WERI-Rb-1 (cell line): ENCODE measurements around the gene PPP1R16B.

Experiments
- DNase-seq: peaks from one replicate; pipeline ENCODE4 v3.0.0-alpha.2; 2020
- H3K27ac ChIP-seq: fragments of 250-450 bp; sonication (Bioruptor Pico); 2 replicates; pipeline ENCODE4 v1.5.1; 2020; ENCODE audit warnings: mild to moderate bottlenecking, moderate library complexity
- H3K27me3 ChIP-seq: fragments of 250-450 bp; sonication (Bioruptor Pico); 2 replicates; pipeline ENCODE4 v1.5.1; 2021; ENCODE audit warnings: mild to moderate bottlenecking, low read depth, moderate library complexity; ENCODE audit not compliant: insufficient read depth, severe bottlenecking
- H3K36me3 ChIP-seq: fragments of 250-450 bp; sonication (Bioruptor Pico); 2 replicates; pipeline ENCODE4 v1.5.1; 2020; ENCODE audit warnings: mild to moderate bottlenecking, moderate library complexity
- H3K4me3 ChIP-seq: 2 replicates; pipeline ENCODE4 v1.5.1; 2011; ENCODE audit warnings: low read depth, mild to moderate bottlenecking, control low read depth, low read length
- H3K9me3 ChIP-seq: fragments of 250-450 bp; sonication (Bioruptor Pico); 2 replicates; pipeline ENCODE4 v1.5.1; 2021; ENCODE audit warnings: mild to moderate bottlenecking, moderate library complexity; ENCODE audit not compliant: severe bottlenecking
- TF ChIP-seq, protein P1 (sequence below): IDR thresholded peaks from 2 replicates; pipeline ENCODE4 v1.5.1; 2011; ENCODE audit warnings: low read depth, mild to moderate bottlenecking, control low read depth, inconsistent platforms, low read length

Gene PPP1R16B

DNA sequence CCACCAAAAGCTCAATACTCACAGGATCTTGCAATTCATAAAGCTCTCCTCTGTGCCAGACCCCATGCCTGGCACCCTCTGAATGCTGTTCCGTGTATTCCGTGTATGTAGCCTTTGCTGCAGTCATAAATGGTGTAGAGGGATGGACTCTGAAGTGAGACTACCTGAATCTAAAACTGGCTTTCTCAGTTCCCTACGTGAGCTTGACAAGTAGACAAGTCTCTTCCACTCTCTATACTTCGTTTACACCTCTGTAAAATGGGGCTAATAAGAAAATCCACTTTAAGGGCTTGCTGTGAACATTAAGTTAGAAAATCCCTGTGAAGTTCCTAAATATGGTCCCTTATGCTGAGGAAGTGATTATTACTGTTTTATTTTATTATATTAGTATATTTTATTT is 31.5 kb downstream of the PPP1R16B start:
- Histone ChIP-seq H3K36me3 (no peaks in the 10 kb centered on the region), H3K9me3 (no peaks in the 10 kb centered on the region), H3K27ac (no peak overlapping the region), H3K27me3 (no peaks in the 10 kb centered on the region), H3K4me3 (no peak overlapping the region)
- TF ChIP-seq, protein P1, sequence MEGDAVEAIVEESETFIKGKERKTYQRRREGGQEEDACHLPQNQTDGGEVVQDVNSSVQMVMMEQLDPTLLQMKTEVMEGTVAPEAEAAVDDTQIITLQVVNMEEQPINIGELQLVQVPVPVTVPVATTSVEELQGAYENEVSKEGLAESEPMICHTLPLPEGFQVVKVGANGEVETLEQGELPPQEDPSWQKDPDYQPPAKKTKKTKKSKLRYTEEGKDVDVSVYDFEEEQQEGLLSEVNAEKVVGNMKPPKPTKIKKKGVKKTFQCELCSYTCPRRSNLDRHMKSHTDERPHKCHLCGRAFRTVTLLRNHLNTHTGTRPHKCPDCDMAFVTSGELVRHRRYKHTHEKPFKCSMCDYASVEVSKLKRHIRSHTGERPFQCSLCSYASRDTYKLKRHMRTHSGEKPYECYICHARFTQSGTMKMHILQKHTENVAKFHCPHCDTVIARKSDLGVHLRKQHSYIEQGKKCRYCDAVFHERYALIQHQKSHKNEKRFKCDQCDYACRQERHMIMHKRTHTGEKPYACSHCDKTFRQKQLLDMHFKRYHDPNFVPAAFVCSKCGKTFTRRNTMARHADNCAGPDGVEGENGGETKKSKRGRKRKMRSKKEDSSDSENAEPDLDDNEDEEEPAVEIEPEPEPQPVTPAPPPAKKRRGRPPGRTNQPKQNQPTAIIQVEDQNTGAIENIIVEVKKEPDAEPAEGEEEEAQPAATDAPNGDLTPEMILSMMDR: no peak
- DNase-seq: no peak

DNA sequence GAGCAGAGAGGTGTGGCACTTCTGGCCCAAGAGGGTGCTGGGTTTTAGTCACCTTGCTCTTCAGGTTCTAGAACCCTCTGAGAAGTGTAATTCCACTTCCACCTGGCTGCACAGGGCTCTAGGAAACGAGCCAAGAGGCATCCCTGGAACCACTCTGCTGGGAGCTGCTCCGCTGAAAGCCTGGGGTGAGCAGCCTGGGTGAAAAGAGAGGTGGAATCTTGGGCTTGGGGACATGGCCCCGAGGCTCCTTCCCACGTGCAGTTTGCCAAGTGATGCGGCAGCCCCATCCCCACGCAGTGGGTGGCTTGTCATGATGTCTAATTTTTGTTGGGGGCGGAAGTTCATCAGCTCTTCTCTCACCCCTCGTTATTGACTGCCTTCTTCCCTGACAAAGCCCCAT is 32.8 kb downstream of the PPP1R16B start:
- Histone ChIP-seq H3K27ac (no peak overlapping the region), H3K4me3 (no peak overlapping the region), H3K9me3 (no peaks in the 10 kb centered on the region), H3K36me3 (no peaks in the 10 kb centered on the region), H3K27me3 (no peaks in the 10 kb centered on the region)
- no peak for DNase-seq
- TF ChIP-seq, protein P1: no peak

DNA sequence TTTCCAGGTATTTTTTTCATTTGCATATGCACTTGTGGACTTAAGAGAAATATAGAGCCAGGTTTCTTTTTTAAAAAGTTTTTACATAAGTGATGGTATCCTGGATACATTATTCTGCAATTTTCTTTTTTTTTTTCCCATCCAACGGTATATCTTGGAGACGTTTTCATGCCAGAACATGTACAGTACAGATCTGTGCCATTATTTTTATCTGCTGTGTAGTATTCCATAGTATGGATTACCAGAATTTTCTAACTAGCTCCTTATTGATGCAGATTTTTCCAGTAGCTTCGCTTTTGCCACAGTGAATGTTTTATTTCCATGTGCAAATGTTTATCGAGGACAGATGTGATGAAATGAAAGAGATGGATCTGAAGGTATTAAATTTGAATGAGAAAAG is 34.1 kb downstream of the PPP1R16B start:
- Histone ChIP-seq H3K27ac (no peak overlapping the region), H3K27me3 (no peaks in the 10 kb centered on the region)

DNA sequence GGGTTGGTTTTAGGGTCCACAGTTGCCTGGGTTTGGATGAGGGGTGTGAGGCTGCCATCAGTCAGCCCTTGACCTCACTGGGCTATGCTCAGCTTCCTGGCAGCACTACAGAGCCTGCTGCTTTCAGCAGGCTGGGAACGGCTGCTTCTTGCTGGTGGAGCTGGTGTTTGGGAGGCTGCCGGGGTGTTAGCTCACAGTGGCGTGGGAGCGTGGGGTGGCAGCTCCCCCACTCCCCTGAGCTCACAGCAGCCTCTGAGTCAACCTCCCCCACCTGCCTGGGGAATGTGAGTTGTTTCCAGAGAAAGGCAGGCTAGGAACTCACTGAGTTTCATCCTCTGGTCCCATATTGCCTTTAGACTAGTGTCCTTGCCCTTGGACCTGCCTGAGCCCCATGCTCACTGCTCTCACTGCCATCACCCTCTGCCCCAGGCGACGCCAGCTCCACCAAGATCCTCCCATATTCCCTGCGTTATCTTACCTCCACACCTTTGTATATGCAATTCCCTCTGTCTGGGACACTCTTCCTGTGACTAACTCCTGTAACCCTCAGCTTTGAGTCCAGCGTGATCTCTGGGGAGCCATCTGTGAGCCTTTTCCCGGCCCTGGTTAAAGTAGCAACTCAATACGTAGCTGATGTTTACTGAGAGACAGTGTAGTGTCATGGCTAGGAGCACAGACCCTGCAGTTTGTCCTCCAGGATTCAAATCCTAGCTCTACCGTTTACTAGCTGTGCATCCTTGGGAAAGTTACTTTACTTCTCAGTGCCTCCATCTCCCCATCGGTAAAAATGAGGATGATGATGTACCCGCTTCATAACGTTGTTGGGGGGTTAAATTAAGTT is 34.8 kb downstream of the PPP1R16B start:
- Histone ChIP-seq H3K9me3 (no peaks in the 10 kb centered on the region), H3K36me3 (no peaks in the 10 kb centered on the region), H3K27ac (no peak overlapping the region), H3K27me3 (no peaks in the 10 kb centered on the region), H3K4me3 (no peak overlapping the region)
- no peak for DNase-seq
- TF ChIP-seq, protein P1: no peak

More for the DNA sequence above, 34.1 kb downstream of the PPP1R16B start:
- Histone ChIP-seq H3K9me3 (no peaks in the 10 kb centered on the region), H3K36me3 (no peaks in the 10 kb centered on the region), H3K4me3 (no peak overlapping the region)
- TF ChIP-seq, protein P1: no peak
- no peak for DNase-seq

DNA sequence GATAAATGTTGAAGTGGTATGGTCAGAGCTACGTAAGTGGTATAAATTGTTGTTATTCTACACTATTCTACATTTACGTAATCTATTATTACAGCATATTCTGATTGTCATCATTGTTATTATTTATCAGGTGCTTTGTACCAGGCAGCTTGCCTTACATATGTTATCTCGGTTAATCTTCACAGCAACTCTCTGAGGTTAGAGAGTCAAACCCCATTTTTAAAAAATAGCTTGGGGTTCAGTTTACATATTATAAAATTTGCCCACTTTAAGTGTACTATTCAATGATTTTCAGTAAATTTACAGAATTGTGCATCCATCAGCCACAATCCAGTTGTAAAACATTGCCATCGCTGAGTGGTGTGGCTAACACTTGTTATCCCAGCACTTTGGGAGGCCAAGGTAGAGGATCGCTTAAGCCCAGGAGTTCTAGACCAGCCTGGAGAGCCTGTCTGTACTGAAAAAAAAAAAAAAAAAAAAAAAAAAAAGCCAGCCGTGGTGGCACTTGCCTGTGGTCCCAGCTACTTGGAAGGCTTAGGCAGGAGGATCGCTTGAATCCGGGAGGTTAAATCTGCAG is 35.5 kb downstream of the PPP1R16B start:
- H3K4me3 ChIP-seq: no peak overlapping the region
- H3K9me3 ChIP-seq: no peaks in the 10 kb centered on the region
- no peaks in the 10 kb centered on the region for H3K36me3 ChIP-seq
- no peak for DNase-seq
- TF ChIP-seq, protein P1: no peak
- no peak overlapping the region for H3K27ac ChIP-seq
- no peaks in the 10 kb centered on the region for H3K27me3 ChIP-seq

DNA sequence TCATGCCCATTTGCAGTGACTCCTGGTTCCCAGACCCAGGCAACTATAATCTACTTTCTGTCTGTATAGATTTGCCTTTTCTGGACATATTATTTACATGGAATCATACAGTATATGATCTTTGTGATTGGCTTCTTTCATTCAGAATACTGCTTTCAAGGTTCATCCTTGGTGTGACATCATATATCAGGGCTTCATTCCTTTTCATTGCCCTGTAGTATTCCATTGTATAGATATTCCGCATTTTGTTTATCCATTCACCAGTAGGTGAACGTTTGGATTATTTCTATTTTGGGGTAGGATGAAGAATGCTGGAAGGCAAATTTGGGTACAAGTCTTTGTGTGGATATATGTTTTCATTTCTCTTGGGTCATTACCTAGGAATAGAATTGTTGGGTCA is 36.1 kb downstream of the PPP1R16B start:
- TF ChIP-seq, protein P1: no peak
- Histone ChIP-seq H3K9me3 (no peaks in the 10 kb centered on the region), H3K27me3 (no peaks in the 10 kb centered on the region), H3K4me3 (no peak overlapping the region), H3K36me3 (no peaks in the 10 kb centered on the region), H3K27ac (no peak overlapping the region)
- DNase-seq: no peak
